ENCODE results near the gene GPR65.

GRCh38 chr14:87995500-87996290 lies 9.2 kb upstream of the GPR65 start:
- TF ChIP-seq CTCF (IDR thresholded peaks at IDR 0.05) (no peak), POLR2A (IDR thresholded peaks at IDR 0.05) (no peak)
